Erythroblast (primary cell): ENCODE results near the gene PLLP.

Experiments
- DNase-seq, 2 experiments: peaks; one replicate each; lab custom pipeline; 2025; lab: John Stamatoyannopoulos, UW
- GATA1 ChIP-seq: IDR thresholded peaks from 2 replicates; pipeline ENCODE4 v1.6.1; 2011; ENCODE audit warnings: low read depth, mild to moderate bottlenecking, control low read depth, low read length, moderate library complexity
- POLR2A ChIP-seq: IDR thresholded peaks from 2 replicates; pipeline ENCODE4 v1.6.1; 2011; ENCODE audit warnings: mild to moderate bottlenecking, low read length

The PLLP gene

DNA sequence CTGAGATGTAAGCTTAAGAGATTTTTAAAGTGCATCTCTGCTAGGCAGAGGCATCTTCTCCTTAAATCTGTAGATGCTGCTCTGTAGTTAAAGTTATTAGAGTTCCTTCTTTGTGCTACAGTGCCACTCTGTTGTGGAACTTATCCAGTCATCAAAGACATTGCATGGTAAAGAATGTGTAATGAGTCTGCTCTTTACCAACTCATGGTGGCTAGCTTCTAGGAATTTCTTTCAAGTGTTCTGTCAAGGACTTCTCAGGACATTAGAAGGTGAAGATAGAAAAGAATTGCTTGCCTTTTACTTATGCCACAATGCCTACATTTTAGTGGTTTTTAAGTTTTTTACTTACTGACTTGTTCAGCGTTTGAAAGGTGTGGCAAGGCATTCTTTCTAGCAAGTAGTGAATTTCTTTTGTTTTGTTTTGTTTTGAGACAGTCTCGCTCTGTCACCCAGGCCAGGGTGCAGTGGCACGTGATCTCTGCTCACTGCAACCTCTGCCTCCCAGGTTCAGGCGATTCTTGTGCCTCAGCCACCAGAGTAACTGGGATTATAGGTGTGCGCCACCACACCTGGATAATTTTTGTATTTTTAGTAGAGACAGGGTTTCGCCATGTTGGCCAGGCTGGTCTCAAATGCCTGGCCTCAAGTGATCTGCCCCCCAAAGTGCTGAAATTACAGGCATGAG is 59.7 kb downstream of the PLLP start:
- TF ChIP-seq GATA1 (no peak), POLR2A (no peak)
- no peak for DNase-seq

DNA sequence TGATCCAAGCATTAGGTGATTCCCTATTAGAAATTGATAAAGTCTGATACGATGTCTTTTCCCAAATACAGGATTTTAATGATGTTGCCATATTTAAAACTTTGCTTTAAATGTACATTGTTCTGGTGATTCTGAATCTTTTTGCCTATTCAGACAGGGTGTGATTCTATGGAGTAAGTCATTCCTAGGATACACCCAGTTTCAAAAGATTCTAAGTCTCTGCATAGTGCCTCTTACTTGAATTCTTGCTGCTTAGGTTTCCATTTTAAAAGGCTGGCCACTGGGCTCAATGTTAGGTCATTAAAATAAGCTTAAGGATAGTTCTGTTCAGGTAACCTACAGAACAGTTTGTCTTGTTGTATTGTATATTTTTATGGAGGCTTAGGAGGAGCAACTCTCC is 61.4 kb downstream of the PLLP start:
- no peak for TF ChIP-seq POLR2A
- no peak for TF ChIP-seq GATA1
- no peak for DNase-seq

DNA sequence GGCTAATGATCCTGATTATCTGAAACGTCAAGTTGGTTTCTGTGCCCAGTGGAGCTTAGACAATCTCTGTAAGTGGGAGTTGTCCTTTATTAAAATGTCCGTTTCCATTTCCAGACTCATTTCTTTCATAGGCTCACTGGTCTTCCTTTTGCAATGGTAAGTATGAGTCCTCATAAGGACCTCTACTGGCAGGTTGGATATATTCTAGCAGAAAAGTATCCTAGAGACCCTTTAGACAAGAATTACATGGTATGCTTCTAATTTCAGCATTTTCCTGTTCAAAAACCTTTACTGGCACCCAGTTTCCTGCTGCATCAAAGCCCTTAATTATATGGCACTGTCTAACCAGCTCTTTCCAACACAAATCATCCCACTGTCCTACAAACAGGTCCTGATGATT is 67.5 kb downstream of the PLLP start:
- TF ChIP-seq POLR2A (no peak), GATA1 (no peak)
- no peak for DNase-seq

DNA sequence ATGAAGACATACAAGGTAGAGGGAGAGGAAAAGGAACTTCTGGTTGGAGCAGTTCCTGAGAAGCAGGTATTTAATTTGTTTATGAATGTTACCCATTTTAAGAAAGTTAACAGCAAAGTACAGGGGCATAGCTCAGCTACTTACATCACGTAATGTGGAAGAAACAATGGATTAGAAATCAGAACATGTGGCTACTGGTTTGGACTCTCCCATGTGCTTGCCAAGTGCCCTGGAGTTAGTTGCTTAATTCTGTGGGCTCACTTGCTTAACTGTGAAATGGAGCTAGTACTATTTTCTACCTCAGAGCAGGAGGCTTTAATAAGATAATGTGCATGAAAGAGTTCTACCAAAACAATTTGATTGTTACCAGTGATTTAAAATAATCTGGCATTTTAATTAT is 71.0 kb downstream of the PLLP start:
- TF ChIP-seq GATA1 (no peak), POLR2A (no peak)

DNA sequence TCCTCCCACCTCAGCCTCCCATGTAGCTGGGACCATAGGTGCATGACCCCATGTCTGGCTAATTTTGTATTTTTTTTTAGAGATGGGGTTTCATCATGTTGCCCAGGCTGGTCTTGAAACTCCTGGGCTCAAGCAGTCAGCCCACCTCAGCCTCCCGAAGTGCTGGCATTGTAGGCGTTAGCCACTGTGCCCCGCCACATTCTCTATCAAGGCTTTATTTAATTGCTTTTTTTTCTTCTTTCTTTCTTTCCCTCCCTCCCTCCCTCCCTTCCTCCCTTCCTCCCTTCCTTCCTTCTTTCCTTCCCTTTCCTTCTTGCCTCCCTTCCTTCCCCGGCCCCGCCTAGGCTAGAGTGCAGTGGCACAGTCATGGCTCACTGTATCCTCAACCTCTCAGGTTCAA is 74.7 kb downstream of the PLLP start:
- TF ChIP-seq POLR2A (no peak), GATA1 (no peak)

More for the DNA sequence above, 71.0 kb downstream of the PLLP start:
- no peak for DNase-seq

DNA sequence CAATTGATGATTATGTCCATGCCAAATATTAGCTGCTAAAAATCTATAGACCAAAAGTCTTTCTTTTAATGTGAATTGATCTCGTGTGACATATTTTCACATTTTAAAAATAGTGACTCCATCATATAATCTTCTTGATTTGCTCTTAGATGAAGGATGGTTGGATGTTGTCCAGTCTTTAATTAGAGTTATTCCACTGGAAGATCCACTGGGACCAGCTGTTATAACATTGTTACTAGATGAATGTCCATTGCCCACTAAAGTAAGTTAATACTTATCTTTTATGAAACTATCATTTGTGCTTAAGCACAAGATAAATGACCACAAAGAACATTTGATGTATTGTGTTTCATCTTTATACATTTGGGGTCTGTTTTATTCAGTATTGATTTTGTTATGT is 75.5 kb downstream of the PLLP start:
- no peak for DNase-seq

More for the DNA sequence above, 74.7 kb downstream of the PLLP start:
- no peak for DNase-seq

More for the DNA sequence above, 75.5 kb downstream of the PLLP start:
- TF ChIP-seq POLR2A, result no peak
